HG03442 (cell line): ENCODE measurements around the gene CREB5.

Experiments
- ATAC-seq: cut with Tn5 transposase; IDR thresholded peaks from one replicate; pipeline ENCODE4 v1.9.1; 2021; ENCODE audit warnings: mild to moderate bottlenecking, moderate library complexity; ENCODE audit not compliant: unreplicated experiment

Gene CREB5

DNA sequence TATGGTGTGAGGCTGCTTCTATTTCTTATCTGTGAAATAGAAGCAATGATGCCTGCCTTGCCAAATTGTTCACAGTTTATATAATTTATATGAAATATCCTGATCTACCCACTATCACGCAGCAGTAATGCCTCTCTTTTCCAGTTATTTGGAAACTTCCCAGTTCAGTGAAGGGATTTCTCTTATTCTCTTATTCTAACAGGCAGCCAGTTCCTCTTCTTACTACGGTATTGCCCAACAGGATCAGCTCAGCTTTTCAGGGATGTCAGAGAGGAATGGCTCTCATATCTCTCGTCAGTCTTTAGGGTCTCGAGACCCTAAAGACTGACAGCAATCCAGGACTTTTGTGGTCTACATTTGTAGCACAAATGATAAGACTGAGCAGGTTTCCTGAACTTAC is 215.6 kb downstream of the CREB5 start:
- no peak for ATAC-seq

- no peak for ATAC-seq
Measured at GRCh38 chr7:28629216-28629842, 217.0 kb downstream of the CREB5 start.

- no peak for ATAC-seq
Measured at GRCh38 chr7:28630350-28630749, 218.0 kb downstream of the CREB5 start.

GRCh38 chr7:28631995-28632394 is 219.7 kb downstream of the CREB5 start:
- ATAC-seq: no peak

GRCh38 chr7:28638914-28639313 is 226.6 kb downstream of the CREB5 start:
- ATAC-seq: no peak

- no peak for ATAC-seq
Measured at GRCh38 chr7:28640001-28640400, 227.7 kb downstream of the CREB5 start.

- ATAC-seq: no peak
Measured at GRCh38 chr7:28641752-28642545, 229.6 kb downstream of the CREB5 start.

GRCh38 chr7:28643188-28643569 is 230.9 kb downstream of the CREB5 start:
- ATAC-seq: no peak

DNA sequence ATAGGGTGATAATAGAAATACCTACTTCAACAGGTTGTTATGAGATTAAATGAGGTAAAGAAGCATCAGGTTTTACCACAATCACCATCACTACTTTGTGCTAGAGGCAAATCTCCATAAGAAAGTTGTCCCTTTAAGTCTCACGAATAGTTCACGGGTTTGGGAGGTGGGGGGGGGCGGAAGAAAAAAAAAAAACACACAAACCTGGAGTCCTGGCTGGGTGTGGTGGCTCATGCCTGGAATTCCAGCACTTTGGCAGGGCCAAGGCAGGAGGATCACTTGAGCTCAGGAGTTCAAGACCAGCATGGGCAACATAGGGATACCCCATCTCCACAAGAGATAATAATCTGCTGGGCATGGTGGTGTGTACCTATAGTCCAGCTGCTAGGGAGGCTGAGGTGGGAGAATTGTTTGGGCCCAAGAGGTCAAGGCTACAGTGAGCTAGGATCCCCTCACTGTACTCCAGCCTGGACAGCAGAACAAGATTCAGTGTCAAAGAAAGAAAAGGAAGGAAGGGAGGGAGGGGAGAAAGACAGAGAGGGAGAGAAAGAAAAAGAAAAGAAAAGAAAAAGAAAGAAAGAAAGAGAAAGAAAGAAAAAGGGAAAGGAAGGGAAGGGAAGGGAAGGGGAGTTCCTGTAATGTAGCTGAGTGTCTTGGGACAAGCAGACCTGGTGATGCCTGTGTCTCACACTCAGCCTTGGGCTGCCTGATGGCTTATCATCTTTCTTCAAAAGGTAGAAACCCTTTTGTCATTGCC is 231.4 kb downstream of the CREB5 start:
- ATAC-seq: no peak

DNA sequence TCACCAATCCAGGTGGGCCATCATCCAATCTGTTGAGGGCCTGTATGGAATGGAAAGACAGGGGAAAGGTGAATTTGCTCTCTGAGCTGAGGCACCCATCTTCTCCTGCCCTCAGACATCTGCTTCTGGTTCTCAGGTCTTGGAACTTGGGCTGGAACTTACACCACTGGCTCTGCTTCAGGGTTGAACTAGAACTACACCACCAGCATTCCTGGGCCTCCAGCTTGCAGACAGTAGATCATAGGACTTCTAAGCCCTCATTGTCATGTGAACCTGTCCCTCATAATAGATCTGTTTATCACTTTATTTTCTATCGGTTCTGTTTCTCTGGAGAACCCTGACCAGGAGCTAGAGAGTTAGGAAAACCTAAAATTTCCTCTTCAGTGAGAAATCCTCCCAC is 233.5 kb downstream of the CREB5 start:
- no peak for ATAC-seq

- ATAC-seq: no peak
Measured at GRCh38 chr7:28646376-28647075, 234.2 kb downstream of the CREB5 start.

DNA sequence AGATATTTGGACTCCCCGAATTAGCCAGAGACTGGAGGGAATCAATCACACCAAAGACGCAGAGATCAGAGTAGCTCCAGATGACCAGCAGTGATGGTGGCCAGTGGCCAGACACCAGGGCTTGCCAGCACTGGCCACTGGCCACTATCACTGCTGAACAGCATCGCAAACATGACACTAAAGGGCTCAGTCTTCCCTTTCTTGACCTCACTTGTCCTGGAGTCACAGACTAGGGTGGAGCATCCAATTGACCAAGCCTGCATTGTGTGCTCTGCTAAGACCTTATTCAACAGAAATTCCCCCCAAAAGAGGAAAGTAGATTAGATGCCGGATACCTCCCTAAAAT is 234.7 kb downstream of the CREB5 start:
- no peak for ATAC-seq

DNA sequence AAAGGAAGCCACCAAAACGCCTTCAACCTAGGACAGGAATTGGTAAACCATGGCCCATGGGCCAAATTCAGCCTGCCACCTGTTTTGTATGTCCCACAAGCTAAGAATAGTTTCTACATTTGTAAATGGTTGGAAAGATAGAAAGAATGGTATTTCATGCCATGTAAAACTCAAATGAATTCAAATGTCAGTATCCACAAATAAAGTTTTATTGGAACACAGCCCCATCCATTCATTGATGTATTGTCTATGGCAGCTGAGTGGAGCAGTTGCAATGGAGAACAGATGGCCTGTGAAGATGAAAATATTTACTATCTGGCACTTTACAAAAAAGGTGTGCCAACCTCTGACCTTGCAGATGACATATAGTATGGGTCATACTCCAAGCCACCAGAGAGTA is 236.9 kb downstream of the CREB5 start:
- ATAC-seq: no peak

- ATAC-seq: no peak
Measured at GRCh38 chr7:28649811-28650210, 237.5 kb downstream of the CREB5 start.

GRCh38 chr7:28654110-28654509 is 241.8 kb downstream of the CREB5 start:
- no peak for ATAC-seq

DNA sequence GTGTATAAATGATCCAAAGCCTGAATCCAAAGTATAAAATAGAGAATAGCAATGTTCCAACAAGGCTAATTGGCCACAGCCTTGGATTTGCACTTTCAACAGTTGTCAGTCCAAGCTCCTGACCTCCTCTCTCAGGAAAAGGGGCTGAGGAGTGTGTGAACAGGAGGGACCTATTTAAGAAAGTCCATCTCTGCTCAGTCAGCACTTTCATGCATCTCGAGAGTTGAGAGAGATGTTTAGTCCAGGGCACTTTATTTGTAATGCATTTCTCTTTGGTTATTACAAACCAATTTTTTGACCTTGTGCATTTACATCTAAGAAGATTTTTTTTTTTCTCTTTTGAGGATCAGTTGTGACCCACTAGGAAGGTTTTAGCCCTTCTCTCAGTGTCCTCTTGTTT is 244.2 kb downstream of the CREB5 start:
- ATAC-seq: no peak

- ATAC-seq: no peak
Measured at GRCh38 chr7:28658381-28658780, 246.1 kb downstream of the CREB5 start.

DNA sequence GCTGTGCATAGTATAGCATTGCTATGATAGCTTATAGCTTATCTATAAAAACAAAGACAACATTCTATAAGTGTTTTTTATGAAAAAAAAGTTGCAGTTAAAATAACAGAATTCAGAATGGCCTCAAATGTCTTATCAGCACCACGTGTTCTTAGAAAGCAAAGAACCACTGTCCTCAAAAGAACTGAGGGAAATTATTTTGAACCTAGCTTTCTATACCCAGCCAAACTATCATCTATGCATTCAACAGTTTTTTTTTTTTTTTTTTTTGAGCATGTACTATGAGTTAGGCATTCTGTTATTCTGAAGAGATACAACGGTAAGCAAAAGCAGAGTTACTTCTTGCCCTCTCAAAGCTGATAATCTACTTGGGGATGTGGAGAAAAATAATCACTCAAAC is 247.8 kb downstream of the CREB5 start:
- ATAC-seq: no peak

- ATAC-seq: no peak
Measured at GRCh38 chr7:28661826-28662595, 249.7 kb downstream of the CREB5 start.

DNA sequence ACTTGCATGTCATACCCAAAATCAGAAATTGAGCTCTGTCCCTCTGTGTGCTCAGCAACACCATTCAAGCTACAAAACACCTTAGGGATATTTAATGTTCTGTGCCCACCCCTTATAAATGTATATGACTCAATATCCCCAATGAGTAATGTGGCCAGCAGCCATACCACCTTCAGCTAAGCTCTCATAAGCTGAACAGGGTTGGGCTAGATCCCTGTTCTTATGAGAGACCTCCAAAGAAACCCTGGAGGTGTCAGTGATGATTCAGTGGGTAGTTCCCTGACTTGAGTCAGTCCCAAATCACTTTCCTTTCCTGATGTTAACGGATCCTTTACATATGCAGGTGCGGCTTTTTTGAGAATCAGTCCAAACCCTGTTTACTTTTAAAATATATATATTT is 253.8 kb downstream of the CREB5 start:
- no peak for ATAC-seq

DNA sequence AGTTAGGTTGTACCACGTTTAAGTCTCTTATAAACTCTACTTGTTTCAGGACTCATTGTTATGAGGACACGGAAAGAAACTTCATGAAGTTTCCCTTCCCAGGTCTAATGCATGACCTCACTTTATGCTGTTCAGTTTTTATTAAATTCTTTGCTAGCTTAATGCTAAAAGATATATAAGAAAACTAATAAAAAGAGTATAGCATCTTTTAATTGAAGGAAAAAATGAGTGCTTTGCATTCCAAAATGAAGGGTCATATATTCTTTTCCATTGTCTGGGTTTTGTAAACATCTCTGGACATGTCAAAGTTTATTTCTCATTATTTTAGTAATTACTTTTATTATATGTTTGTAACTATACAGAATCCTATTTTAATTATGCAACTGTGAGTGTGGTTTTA is 255.8 kb downstream of the CREB5 start:
- no peak for ATAC-seq
